Vagina (tissue), 2 donors: ENCODE data around the gene ADARB2.

Source experiments
- CTCF ChIP-seq, 3 experiments: fragments of 450-650 bp in 2 of 3; fragments of 200-600 bp in 1 of 3; sonication (generic) in 1 of 3; IDR thresholded peaks; one replicate each; pipeline ENCODE4 v1.5.1; 2017 to 2019; ENCODE audit warnings: antibody characterized with exemption in 3 of 3, mild to moderate bottlenecking in 2 of 3, moderate library complexity in 2 of 3
- POLR2AphosphoS5 ChIP-seq, 2 donors: sonication (generic); formaldehyde crosslinking; IDR thresholded peaks; one replicate each; pipeline ENCODE4 v1.9.0; 2017; ENCODE audit warnings: antibody characterized with exemption in 2 of 2, mild to moderate bottlenecking in 2 of 2, low read depth in 1 of 2; ENCODE audit not compliant: insufficient read depth in 1 of 2

DNA sequence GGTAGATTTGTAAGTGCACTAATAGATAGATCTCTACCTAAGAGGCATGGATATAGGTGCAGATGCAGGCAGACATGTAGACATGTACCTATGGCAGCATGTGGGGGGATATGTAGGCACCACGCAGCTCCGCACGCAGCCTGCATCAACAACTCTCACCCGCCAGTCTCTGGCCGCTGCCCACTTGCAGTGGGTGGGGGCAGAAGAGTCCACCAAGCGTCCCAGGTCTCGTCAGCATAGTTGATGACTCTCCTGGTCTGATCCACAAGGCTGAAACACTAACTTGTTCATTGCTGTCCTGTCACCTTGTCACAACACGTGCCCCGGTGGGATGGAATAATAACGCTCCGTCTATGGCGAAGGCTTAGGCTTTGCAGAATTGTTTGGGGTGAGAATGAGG lies 252.0 kb downstream of the ADARB2 start:
- TF ChIP-seq CTCF (IDR thresholded peaks at IDR 0.05) (no peak), POLR2AphosphoS5 (IDR thresholded peaks at IDR 0.05; ENCODE audit: insufficient read depth in 1 of 2, low read depth in 1 of 2) (no peak)
